AG09309 (cell line): Measurements from ENCODE around the gene MCF2L2.

Experiments
- DNase-seq: peaks from one replicate; pipeline ENCODE4 v3.0.0-alpha.2; 2010; ENCODE audit warnings: low read depth
- H3K4me3 ChIP-seq: 2 replicates; pipeline ENCODE4 v1.5.1; 2011; ENCODE audit warnings: mild to moderate bottlenecking, low read depth, low read length, moderate library complexity; ENCODE audit not compliant: control insufficient read depth
- CTCF ChIP-seq: IDR thresholded peaks from 2 replicates; pipeline ENCODE4 v1.5.1; 2011; ENCODE audit warnings: mild to moderate bottlenecking, low read depth, low read length, inconsistent platforms; ENCODE audit not compliant: insufficient read depth, control insufficient read depth; ENCODE audit errors: missing control alignments

The MCF2L2 gene

GRCh38 chr3:183312433-183312832 is 116.0 kb downstream of the MCF2L2 start:
- DNase-seq = no peak
- TF ChIP-seq CTCF = no peak
- H3K4me3 ChIP-seq = no peak overlapping the region

- no peak overlapping the region for H3K4me3 ChIP-seq
- no peak for TF ChIP-seq CTCF
- DNase-seq = no peak
Measured at GRCh38 chr3:183310936-183311335, 117.5 kb downstream of the MCF2L2 start.

GRCh38 chr3:183309276-183309675 is 119.1 kb downstream of the MCF2L2 start:
- DNase-seq = no peak
- TF ChIP-seq CTCF = no peak
- H3K4me3 ChIP-seq = no peak overlapping the region

GRCh38 chr3:183308751-183309150 is 119.7 kb downstream of the MCF2L2 start:
- TF ChIP-seq CTCF = no peak
- DNase-seq = no peak
- no peak overlapping the region for H3K4me3 ChIP-seq

GRCh38 chr3:183307749-183308148 is 120.7 kb downstream of the MCF2L2 start:
- no peak for TF ChIP-seq CTCF
- no peak overlapping the region for H3K4me3 ChIP-seq
- DNase-seq = no peak

GRCh38 chr3:183306798-183307671 is 121.4 kb downstream of the MCF2L2 start:
- no peak overlapping the region for H3K4me3 ChIP-seq
- TF ChIP-seq CTCF = no peak
- no peak for DNase-seq
